Cardiac muscle cell (in vitro differentiated cells and primary cell): ENCODE results near the gene ATF2. TPM values are rescaled to one million over a fixed set of nuclear protein-coding genes. Genes with fewer than 3 reads are reported as not detected.

ENCODE experiments used
- DNase-seq, 2 donors: peaks; one replicate each; pipeline versions ENCODE4 v3.0.0 to v3.0.0-alpha.2; 2010 to 2017; ENCODE audit warnings: low read depth in 1 of 2, low spot score in 1 of 2
- H3K27ac ChIP-seq: fragments of 200-600 bp; sonication (generic); 2 replicates; pipeline ENCODE4 v1.5.1; 2016
- H3K27me3 ChIP-seq: fragments of 200-600 bp; sonication (generic); 2 replicates; pipeline ENCODE4 v1.6.0; 2016; ENCODE audit warnings: control low read depth
- H3K36me3 ChIP-seq: fragments of 200-600 bp; sonication (generic); 2 replicates; pipeline ENCODE4 v1.5.1; 2016; ENCODE audit warnings: control low read depth
- H3K4me1 ChIP-seq: fragments of 200-600 bp; sonication (generic); 2 replicates; pipeline ENCODE4 v1.8.1; 2017; ENCODE audit warnings: low read depth, mild to moderate bottlenecking, mixed run types
- H3K4me3 ChIP-seq: fragments of 200-600 bp; sonication (generic); 2 replicates; pipeline ENCODE4 v1.5.1; 2016; ENCODE audit warnings: mild to moderate bottlenecking
- H3K9me3 ChIP-seq: fragments of 200-600 bp; sonication (generic); 2 replicates; pipeline ENCODE4 v1.5.1; 2017; ENCODE audit warnings: low read depth, mild to moderate bottlenecking, control low read depth
- polyA plus RNA-seq: library from polyadenylated mRNA; unstranded; fragments of >200 nt; fragmentation: Nextera tagmentation; extraction: Ambion mirVana; gene quantifications from 2 replicates; pipeline ENCODE4 v1.2.1, GENCODE V29; 2016
- total RNA-seq: library from RNA; depleted of rRNA; stranded (reverse); fragments of >200 nt; gene quantifications from 2 replicates; pipeline ENCODE4 v1.2.3, GENCODE V29; 2016
- TF ChIP-seq, protein P1 (sequence below): IDR thresholded peaks from 2 replicates; pipeline ENCODE4 v1.5.1; 2012; ENCODE audit warnings: low read depth, mild to moderate bottlenecking, low read length

ATF2 gene
- total and polyA plus RNA-seq, 2 experiments from 2014 or later = 25.7 to 40.9 TPM

DNA sequence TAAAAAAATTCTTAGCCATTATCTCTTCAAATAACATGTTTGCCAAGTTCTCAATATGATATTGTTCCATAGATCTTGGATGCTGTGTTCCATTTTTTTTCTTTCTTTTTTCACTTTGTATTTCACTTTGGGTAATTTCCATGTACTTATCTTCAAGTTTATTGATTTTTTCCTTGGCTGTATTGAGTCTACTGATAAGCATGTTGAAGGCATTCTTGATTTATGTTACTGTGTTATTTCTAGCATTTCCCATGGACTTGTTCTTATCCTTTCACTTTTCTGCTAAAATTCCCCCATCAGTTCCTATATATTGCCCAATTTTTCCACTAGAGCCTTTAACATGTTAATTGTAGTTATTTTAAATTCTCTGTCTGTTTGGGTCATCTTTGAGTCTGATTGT lies 112.0 kb downstream of the ATF2 start:
- DNase-seq = no peak
- TF ChIP-seq, protein P1, sequence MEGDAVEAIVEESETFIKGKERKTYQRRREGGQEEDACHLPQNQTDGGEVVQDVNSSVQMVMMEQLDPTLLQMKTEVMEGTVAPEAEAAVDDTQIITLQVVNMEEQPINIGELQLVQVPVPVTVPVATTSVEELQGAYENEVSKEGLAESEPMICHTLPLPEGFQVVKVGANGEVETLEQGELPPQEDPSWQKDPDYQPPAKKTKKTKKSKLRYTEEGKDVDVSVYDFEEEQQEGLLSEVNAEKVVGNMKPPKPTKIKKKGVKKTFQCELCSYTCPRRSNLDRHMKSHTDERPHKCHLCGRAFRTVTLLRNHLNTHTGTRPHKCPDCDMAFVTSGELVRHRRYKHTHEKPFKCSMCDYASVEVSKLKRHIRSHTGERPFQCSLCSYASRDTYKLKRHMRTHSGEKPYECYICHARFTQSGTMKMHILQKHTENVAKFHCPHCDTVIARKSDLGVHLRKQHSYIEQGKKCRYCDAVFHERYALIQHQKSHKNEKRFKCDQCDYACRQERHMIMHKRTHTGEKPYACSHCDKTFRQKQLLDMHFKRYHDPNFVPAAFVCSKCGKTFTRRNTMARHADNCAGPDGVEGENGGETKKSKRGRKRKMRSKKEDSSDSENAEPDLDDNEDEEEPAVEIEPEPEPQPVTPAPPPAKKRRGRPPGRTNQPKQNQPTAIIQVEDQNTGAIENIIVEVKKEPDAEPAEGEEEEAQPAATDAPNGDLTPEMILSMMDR = no peak

DNA sequence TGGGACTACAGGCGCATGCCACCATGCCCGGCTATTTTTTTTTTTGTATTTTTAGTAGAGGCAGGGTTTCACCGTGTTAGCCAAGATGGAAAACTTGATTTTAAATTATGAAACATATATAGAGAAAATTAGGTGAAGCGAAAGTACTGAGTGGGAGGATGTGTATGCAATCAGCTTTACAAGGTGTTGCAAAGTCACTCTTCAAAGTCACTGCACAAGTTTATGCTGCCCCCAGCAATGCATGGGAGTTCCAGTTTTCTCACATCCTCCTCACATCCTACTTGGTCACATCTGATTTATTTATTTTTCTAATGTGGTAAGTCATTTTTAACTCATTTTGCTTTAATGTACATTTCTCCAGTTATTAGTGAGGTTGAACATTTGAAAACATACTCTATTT lies 113.7 kb downstream of the ATF2 start:
- Histone ChIP-seq H3K27me3 (no peaks in the 10 kb centered on the region), H3K27ac (no peak overlapping the region), H3K9me3 (no peaks in the 10 kb centered on the region), H3K4me3 (no peak overlapping the region), H3K4me1 (no peaks in the 10 kb centered on the region), H3K36me3 (no peaks in the 10 kb centered on the region)
- no peak for DNase-seq
- TF ChIP-seq, protein P1 = no peak

More for the DNA sequence above, 112.0 kb downstream of the ATF2 start:
- Histone ChIP-seq H3K36me3 (no peaks in the 10 kb centered on the region), H3K4me1 (no peaks in the 10 kb centered on the region), H3K9me3 (no peaks in the 10 kb centered on the region), H3K4me3 (no peak overlapping the region), H3K27ac (no peak overlapping the region), H3K27me3 (no peaks in the 10 kb centered on the region)

DNA sequence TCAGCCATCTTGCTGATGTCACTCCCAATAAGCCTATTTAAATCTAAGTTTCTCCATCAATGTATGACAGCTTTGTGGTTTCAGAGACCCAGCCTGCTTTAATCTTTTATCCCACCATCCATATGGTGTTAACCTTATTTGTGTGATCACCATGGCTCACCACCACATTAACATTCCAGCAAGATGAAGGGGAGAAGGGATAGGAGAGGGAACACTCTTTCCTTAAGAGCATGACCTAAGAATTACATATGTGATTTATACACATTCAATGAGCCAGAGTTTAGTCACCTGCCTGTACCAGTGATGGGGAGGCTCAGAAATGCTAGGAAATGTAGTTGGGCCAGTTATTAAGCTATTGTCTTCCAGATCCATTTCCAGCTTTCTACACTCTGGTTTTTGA lies 118.3 kb downstream of the ATF2 start:
- Histone ChIP-seq H3K9me3 (no peaks in the 10 kb centered on the region), H3K27ac (no peak overlapping the region), H3K36me3 (no peaks in the 10 kb centered on the region), H3K4me3 (no peak overlapping the region), H3K27me3 (no peaks in the 10 kb centered on the region), H3K4me1 (no peaks in the 10 kb centered on the region)
- no peak for DNase-seq
- TF ChIP-seq, protein P1 = no peak

DNA sequence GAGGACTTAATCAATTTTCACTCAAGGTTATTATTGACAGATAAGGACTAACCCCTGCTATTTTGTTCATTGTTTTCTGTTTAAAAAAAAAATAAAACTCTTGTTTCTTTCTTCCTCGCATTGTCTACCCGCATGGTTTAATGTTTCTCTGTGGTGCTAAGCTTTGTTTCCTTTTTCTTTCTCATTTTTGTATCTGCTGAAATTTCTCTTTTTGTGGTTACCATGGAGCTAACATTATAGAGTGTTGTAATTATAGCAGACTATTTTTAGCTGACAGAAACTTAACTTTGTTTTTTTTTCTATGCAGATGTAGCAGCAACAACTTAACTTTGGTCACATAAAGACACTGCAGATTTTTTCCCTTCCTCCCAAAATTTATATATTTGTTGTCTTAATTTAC lies 119.7 kb downstream of the ATF2 start:
- Histone ChIP-seq H3K36me3 (no peaks in the 10 kb centered on the region), H3K27ac (no peak overlapping the region), H3K9me3 (no peaks in the 10 kb centered on the region), H3K4me3 (no peak overlapping the region), H3K27me3 (no peaks in the 10 kb centered on the region), H3K4me1 (no peaks in the 10 kb centered on the region)
- DNase-seq = no peak
- TF ChIP-seq, protein P1 = no peak

DNA sequence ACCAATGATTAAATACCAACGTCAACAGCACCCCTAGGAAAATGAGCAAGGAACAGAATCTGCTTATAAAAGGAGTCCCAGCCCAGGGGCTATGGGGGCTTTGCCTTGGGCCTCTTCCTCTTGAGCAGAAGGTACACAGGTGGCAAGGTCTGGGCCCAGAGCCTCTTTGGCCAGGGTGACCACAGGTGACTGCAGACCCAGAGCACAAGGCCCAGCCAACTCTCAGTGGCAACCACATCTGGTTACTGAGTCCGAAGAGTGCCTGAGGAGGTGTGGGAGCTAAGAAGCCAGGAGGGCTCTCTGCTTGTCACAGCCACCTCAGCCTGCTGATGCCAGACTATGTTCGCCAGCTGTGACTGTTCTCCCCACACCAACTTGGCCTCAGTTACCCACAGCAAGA lies 128.5 kb downstream of the ATF2 start:
- TF ChIP-seq, protein P1 = no peak
- H3K36me3 ChIP-seq = no peaks in the 10 kb centered on the region
- no peak overlapping the region for H3K4me3 ChIP-seq
- no peaks in the 10 kb centered on the region for H3K9me3 ChIP-seq
- no peak for DNase-seq
- H3K4me1 ChIP-seq = peaks cover 7% of the 10 kb centered on the region
- H3K27me3 ChIP-seq = no peaks in the 10 kb centered on the region
- H3K27ac ChIP-seq = no peak overlapping the region

DNA sequence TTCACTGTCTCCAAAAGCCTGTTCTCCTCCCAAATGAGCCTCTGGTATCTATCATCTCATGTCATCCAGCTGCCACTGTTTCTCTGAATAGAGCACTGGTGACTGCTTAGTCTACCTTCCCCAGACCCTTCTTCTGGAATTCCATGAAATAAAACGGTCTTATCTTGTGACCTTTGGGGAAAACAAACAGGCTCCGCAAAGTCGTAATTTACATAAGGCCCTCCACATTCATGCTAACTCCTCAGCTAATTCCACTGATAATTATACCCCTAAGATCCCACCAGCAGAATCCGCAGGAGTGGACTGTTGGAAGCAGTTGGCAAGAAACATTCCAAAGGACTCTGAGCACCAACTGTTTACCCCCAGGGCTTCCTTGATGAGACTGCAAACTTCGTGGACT lies 129.0 kb downstream of the ATF2 start:
- Histone ChIP-seq H3K27me3 (no peaks in the 10 kb centered on the region), H3K9me3 (no peaks in the 10 kb centered on the region), H3K27ac (no peak overlapping the region), H3K4me3 (no peak overlapping the region), H3K4me1 (peaks cover 7% of the 10 kb centered on the region), H3K36me3 (no peaks in the 10 kb centered on the region)
- TF ChIP-seq, protein P1 = no peak
- no peak for DNase-seq
